Activated CD8-positive, alpha-beta memory T cell treated with anti-CD3 and anti-CD28 coated beads, Interleukin-2, amount 50 U/mL, for 24 hours (primary cell): Measurements from ENCODE around the gene MIOX.
"Not testable (repeated sequence)": the region's sequence is repeated elsewhere in the genome, so short reads cannot be mapped to it uniquely, and the experiment has no call there.

Experiments
- DNase-seq: peaks from one replicate; pipeline ENCODE4 v3.0.0-alpha.2; 2020; ENCODE audit errors: extremely low read depth

Gene MIOX

GRCh38 chr22:50517495-50518260, 31.0 kb downstream of the MIOX start:
- no peak for DNase-seq

- no peak for DNase-seq
Observed at GRCh38 chr22:50518606-50519005, 31.9 kb downstream of the MIOX start.

GRCh38 chr22:50519151-50519550, 32.5 kb downstream of the MIOX start:
- DNase-seq, result no peak

GRCh38 chr22:50520184-50520583, 33.5 kb downstream of the MIOX start:
- not testable (repeated sequence) for DNase-seq

- DNase-seq, result no peak
Observed at GRCh38 chr22:50520826-50521453, 34.3 kb downstream of the MIOX start.

- DNase-seq, result no peak
Observed at GRCh38 chr22:50521710-50522109, 35.1 kb downstream of the MIOX start.

- DNase-seq, result no peak
Observed at GRCh38 chr22:50522208-50522805, 35.6 kb downstream of the MIOX start.

- DNase-seq, result no peak
Observed at GRCh38 chr22:50522806-50523438, 36.3 kb downstream of the MIOX start.

- no peak for DNase-seq
Observed at GRCh38 chr22:50523458-50523805, 36.8 kb downstream of the MIOX start.

- no peak for DNase-seq
Observed at GRCh38 chr22:50523806-50524675, 37.4 kb downstream of the MIOX start.

- no peak for DNase-seq
Observed at GRCh38 chr22:50524676-50525103, 38.0 kb downstream of the MIOX start.

GRCh38 chr22:50525104-50525857, 38.6 kb downstream of the MIOX start, which contains the start of gene SCO2:
SCO2 (minus strand) TSS chr22:50525598; CDS start chr22:50524411, 1,187 bp downstream.
- DNase-seq, result peak; percentile 90

- DNase-seq, result no peak
Observed at GRCh38 chr22:50525858-50526107, 39.1 kb downstream of the MIOX start.

- no peak for DNase-seq
Observed at GRCh38 chr22:50526108-50526833, 39.6 kb downstream of the MIOX start.

- DNase-seq, result no peak
Observed at GRCh38 chr22:50526834-50527801, 40.5 kb downstream of the MIOX start.

GRCh38 chr22:50527921-50528681, 41.4 kb downstream of the MIOX start:
- no peak for DNase-seq

GRCh38 chr22:50528682-50529415, 42.2 kb downstream of the MIOX start:
- DNase-seq, result no peak

- no peak for DNase-seq
Observed at GRCh38 chr22:50529416-50529896, 42.8 kb downstream of the MIOX start.
